Sigmoid colon (tissue), 7 donors: ENCODE results near the gene EXTL1. TPM values are rescaled to one million over a fixed set of nuclear protein-coding genes. Genes with fewer than 3 reads are reported as not detected.
A peak's percentile ranks its signal among the peaks of the same experiment; 100 is the strongest.

Source experiments
- DNase-seq: peaks from one replicate; pipeline ENCODE4 v3.0.0-alpha.2; 2019
- H3K27ac ChIP-seq, 4 donors: fragments of 200-600 bp; sonication (generic); one replicate each; pipeline ENCODE4 v1.5.1; 2016 to 2019; ENCODE audit warnings: mild to moderate bottlenecking in 1 of 4
- H3K27me3 ChIP-seq, 3 donors: fragments of 200-600 bp; sonication (generic); one replicate each; pipeline ENCODE4 v1.5.1; 2019; ENCODE audit warnings: mild to moderate bottlenecking in 1 of 3
- H3K36me3 ChIP-seq, 4 donors: fragments of 200-600 bp; sonication (generic); one replicate each; pipeline ENCODE4 v1.5.1; 2016 to 2019
- H3K4me1 ChIP-seq, 4 donors: fragments of 200-600 bp; sonication (generic); one replicate each; pipeline ENCODE4 v1.5.1; 2017 to 2019
- H3K4me3 ChIP-seq, 4 donors: fragments of 200-600 bp; sonication (generic); one replicate each; pipeline ENCODE4 v1.5.1; 2017 to 2019; ENCODE audit warnings: mild to moderate bottlenecking in 2 of 4, moderate library complexity in 1 of 4
- H3K9me3 ChIP-seq, 4 donors: fragments of 200-600 bp in 3 of 4; sonication (generic) in 3 of 4; one replicate each; pipeline versions ENCODE4 v1.5.1 to v1.6.1; 2013 to 2019
- EP300 ChIP-seq, 4 donors: sonication (generic); formaldehyde crosslinking; IDR thresholded peaks; one replicate each; pipeline ENCODE4 v1.6.1; 2017; ENCODE audit warnings: antibody characterized with exemption in 4 of 4
- POLR2A ChIP-seq, 2 donors: fragments of 450-650 bp; IDR thresholded peaks; one replicate each; pipeline ENCODE4 v1.6.1; 2016; ENCODE audit warnings: antibody characterized with exemption in 2 of 2, mild to moderate bottlenecking in 2 of 2, moderate library complexity in 2 of 2
- POLR2AphosphoS5 ChIP-seq, 4 donors: sonication (generic); formaldehyde crosslinking; IDR thresholded peaks; one replicate each; pipeline ENCODE4 v1.6.1; 2017; ENCODE audit warnings: antibody characterized with exemption in 4 of 4
- WGBS, 2 donors: extraction: QIAGEN DNeasy Blood & Tissue Kit; methylation state at CpG; one replicate each; pipeline ENCODE4 v1.1.7; 2013; 5-methylcytosine and 5-hydroxymethylcytosine counted together
- intact Hi-C: fragments of 100-400 bp; cut with DNase I; formaldehyde crosslinking; loops from one replicate; pipeline ENCODE4 v1.15.1; 2023
- polyA plus RNA-seq, 3 donors: library from polyadenylated mRNA; stranded (reverse); fragments of 200-250 nt; gene quantifications; one replicate each; pipeline ENCODE4 v1.2.3, GENCODE V29; 2013
- total RNA-seq, 4 donors: library from RNA; depleted of rRNA; stranded (reverse); fragments of >200 nt; gene quantifications; one replicate each; pipeline ENCODE4 v1.1.0, GENCODE V29; 2016
- TF ChIP-seq, protein P1 (sequence below), 4 experiments: fragments of 450-650 bp in 3 of 4; fragments of 200-600 bp in 1 of 4; IDR thresholded peaks; one replicate each; pipeline ENCODE4 v1.5.1; 2016 to 2019; ENCODE audit warnings: antibody characterized with exemption in 4 of 4, mild to moderate bottlenecking in 3 of 4, moderate library complexity in 2 of 4
- donor health status: healthy with polysubstance abuse.
- donor health status: Bipolar disorder and iron deficiency.
- donor health status: healthy.

Gene EXTL1
- total and polyA plus RNA-seq, 7 donors: under 0.01 to 1.5 (median 1.0) TPM; not detected in 1

DNA sequence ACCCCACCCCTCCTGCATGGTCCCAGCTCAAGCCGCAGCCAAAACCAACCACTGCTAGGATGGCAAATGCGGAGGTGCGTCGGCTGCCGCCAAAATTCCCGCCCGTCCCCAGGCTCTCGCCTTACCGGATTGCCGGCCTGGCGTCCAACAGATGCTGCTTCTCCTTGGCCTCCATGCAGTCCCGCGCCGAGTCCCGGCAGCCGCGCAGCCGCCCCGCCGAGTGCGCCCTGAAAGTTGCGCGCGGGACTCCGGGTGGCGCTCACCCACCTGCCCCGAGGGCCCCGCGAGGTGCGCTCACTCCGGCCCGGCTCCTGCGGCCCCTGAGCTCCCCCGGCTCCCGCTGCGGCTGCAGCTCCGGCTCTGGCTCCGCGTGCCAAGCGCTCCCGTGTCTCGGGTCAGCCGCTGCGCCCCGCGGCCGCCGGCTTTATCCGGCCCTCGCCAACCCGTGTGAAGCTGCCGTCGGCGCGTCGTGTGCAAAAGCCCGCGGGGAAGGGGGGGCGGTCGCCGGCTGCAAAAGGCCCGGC is 24.2 kb downstream of the EXTL1 start, which contains the start of gene SLC30A2:
Gene SLC30A2 (minus strand): TSS at position 397 of the 524 bp plus-strand sequence. CDS start 222 bp downstream, at position 175.
- Histone ChIP-seq H3K4me3 (peak within 1 kb of the TSS in 2 of 4 donors; percentile 16 to 23), H3K36me3 (no peaks in the 10 kb centered on the region), H3K27me3 (peaks cover 26 to 53% (median 48%) of the 10 kb centered on the region in 3 donors), H3K4me1 (peaks cover 0 to 17% (median 13%) of the 10 kb centered on the region in 4 donors), H3K27ac (no peak within 1 kb of the TSS), H3K9me3 (no peaks in the 10 kb centered on the region)
- DNase-seq: no peak
- 1% methylated on average over 62 of the region's 62 CpGs for WGBS, 2 donors
- TF ChIP-seq POLR2A (IDR thresholded peaks at IDR 0.05) (no peak), EP300 (IDR thresholded peaks at IDR 0.05) (no peak), POLR2AphosphoS5 (IDR thresholded peaks at IDR 0.05) (no peak)
- TF ChIP-seq, protein P1, sequence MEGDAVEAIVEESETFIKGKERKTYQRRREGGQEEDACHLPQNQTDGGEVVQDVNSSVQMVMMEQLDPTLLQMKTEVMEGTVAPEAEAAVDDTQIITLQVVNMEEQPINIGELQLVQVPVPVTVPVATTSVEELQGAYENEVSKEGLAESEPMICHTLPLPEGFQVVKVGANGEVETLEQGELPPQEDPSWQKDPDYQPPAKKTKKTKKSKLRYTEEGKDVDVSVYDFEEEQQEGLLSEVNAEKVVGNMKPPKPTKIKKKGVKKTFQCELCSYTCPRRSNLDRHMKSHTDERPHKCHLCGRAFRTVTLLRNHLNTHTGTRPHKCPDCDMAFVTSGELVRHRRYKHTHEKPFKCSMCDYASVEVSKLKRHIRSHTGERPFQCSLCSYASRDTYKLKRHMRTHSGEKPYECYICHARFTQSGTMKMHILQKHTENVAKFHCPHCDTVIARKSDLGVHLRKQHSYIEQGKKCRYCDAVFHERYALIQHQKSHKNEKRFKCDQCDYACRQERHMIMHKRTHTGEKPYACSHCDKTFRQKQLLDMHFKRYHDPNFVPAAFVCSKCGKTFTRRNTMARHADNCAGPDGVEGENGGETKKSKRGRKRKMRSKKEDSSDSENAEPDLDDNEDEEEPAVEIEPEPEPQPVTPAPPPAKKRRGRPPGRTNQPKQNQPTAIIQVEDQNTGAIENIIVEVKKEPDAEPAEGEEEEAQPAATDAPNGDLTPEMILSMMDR (IDR thresholded peaks at IDR 0.05): no peak
- intact Hi-C loops: no loop called here

DNA sequence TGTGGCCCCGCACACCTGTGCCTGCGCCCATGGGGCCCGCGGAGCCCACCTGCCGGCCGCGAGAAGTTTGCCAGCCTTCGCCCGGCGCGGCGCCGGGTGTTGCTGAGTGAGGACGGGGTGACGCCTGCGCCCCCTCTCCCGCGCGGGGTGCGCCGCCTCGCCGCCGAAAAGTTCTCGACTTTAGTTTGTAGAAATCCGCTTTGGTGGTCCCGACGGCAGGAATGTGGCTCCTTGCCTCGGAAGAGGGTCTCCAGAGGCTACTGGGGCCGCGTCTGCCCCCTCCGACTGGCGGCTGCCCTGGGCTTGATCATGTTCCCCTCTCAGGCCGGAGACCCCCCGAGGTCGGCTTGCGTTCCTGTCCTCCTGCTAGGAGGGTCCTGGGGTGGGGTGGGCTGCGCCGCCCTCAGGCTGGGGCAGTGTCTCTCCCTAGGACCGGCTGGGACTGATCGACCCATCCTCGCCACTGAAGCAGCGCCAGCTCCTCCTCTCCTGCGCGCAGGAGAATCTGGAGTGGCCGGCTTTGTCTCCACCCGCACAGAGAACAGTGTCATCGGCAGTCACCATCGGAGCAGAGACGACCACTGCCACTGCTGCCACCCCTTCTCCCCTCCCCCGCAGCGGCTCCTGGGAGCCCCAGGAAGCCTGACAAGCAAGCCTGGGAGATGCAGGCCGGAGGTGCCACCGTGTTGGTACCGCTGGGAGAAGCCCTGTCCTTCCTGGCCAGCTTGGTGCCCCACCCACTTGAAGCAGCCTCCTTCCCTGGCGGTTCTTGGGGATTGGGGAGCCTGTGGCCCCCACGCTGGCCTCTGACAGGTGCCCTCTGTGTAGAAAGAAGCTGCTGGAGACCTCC is 24.9 kb downstream of the EXTL1 start:
- H3K9me3 ChIP-seq: no peaks in the 10 kb centered on the region
- TF ChIP-seq, protein P1 (IDR thresholded peaks at IDR 0.05): no peak
- TF ChIP-seq POLR2AphosphoS5 (IDR thresholded peaks at IDR 0.05) (no peak), POLR2A (IDR thresholded peaks at IDR 0.05) (no peak), EP300 (IDR thresholded peaks at IDR 0.05) (no peak)
- intact Hi-C loops: no loop called here
- peak overlapping the region in 2 of 4 donors; percentile 16 to 23 for H3K4me3 ChIP-seq
- no peak overlapping the region for H3K27ac ChIP-seq
- no peaks in the 10 kb centered on the region for H3K36me3 ChIP-seq
- H3K27me3 ChIP-seq: peaks cover 26 to 53% (median 48%) of the 10 kb centered on the region in 3 donors
- H3K4me1 ChIP-seq: peaks cover 0 to 17% (median 13%) of the 10 kb centered on the region in 4 donors
- WGBS, 2 donors: 5 to 8% methylated on average over 57 of the region's 57 CpGs
- no peak for DNase-seq

DNA sequence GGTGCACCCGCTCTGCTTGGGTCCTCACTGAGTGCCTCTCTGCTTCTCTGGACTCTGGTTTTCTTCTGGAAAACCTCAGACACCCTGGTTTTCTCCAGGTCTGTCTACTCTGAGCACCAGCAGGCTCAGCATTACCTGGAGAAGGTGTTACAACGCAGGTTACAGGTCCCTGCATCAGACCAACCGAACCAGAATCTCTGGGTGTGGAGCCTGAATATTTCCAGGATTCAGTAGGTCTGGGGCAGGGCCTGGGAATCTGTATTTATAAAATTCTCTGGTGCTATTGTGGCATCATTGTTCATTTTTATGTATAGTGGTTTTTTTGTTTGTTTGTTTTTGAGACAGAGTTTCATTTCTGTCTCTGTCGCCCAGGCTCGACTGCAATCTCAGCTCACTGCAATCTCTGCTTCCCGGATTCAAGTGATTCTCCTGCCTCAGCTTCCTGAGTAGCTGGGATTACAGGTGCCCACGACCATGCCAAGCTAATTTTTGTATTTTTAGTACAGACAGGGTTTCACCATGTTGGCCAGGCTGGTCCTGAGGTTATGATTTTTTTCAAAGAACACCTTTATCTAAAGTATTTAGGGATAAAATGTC is 25.8 kb downstream of the EXTL1 start:
- Histone ChIP-seq H3K27me3 (peaks cover 26 to 53% (median 42%) of the 10 kb centered on the region in 3 donors), H3K9me3 (no peaks in the 10 kb centered on the region), H3K4me3 (no peak overlapping the region), H3K36me3 (no peaks in the 10 kb centered on the region), H3K4me1 (peaks cover 0 to 17% (median 13%) of the 10 kb centered on the region in 4 donors), H3K27ac (no peak overlapping the region)
- TF ChIP-seq POLR2A (IDR thresholded peaks at IDR 0.05) (no peak), POLR2AphosphoS5 (IDR thresholded peaks at IDR 0.05) (no peak), EP300 (IDR thresholded peaks at IDR 0.05) (no peak)
- TF ChIP-seq, protein P1 (IDR thresholded peaks at IDR 0.05): no peak
- WGBS, 2 donors: 62 to 82% methylated on average over 7 of the region's 7 CpGs
- DNase-seq: no peak
- intact Hi-C loops: no loop called here

DNA sequence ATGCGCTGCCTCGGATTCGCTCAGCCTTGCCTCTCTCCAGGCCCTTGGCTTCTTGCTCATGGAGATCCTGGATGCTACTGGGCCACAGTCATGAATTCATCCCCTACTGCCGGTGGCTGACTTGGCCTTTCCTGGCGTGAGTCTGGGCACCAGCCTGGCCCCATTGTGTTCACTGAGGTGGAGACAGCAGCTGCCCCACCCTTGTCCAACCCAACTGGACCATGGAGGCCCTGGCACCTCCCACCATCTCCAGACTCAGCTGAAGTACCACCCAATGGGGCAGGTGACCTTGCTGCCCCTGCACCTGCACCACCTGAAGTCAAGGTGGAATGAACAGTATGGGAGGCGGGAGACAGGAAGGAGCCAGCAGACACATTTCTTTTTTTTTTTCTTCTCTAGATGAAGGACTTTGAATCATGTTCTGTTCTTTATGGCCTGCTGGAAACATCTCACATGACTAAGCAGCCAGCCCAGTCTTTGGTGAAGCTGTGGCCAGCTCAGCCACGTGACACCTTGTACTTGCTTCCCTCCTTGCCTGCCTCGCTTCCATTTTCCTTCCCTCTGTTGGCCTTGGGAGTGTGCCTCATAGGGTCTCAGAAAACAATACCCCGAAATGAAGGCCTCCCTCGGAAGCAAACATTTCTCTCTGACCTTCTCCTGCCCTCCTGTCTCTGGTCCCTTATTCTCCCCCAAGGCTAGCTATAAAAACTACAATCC is 28.1 kb downstream of the EXTL1 start:
- peaks cover 0 to 17% (median 13%) of the 10 kb centered on the region in 4 donors for H3K4me1 ChIP-seq
- H3K27ac ChIP-seq: no peak overlapping the region
- TF ChIP-seq POLR2A (IDR thresholded peaks at IDR 0.05) (no peak), EP300 (IDR thresholded peaks at IDR 0.05) (no peak), POLR2AphosphoS5 (IDR thresholded peaks at IDR 0.05) (no peak)
- TF ChIP-seq, protein P1 (IDR thresholded peaks at IDR 0.05): no peak
- DNase-seq: no peak
- no peak overlapping the region for H3K4me3 ChIP-seq
- intact Hi-C loops: no loop called here
- peaks cover 26 to 51% (median 32%) of the 10 kb centered on the region in 3 donors for H3K27me3 ChIP-seq
- 39 to 70% methylated on average over 10 of the region's 10 CpGs for WGBS, 2 donors
- no peaks in the 10 kb centered on the region for H3K36me3 ChIP-seq
- H3K9me3 ChIP-seq: no peaks in the 10 kb centered on the region
